ENCODE measurements around the gene BRI3.
"Not testable (repeated sequence)": the region's sequence is repeated elsewhere in the genome, so short reads cannot be mapped to it uniquely, and the experiment has no call there.

Gene BRI3

DNA sequence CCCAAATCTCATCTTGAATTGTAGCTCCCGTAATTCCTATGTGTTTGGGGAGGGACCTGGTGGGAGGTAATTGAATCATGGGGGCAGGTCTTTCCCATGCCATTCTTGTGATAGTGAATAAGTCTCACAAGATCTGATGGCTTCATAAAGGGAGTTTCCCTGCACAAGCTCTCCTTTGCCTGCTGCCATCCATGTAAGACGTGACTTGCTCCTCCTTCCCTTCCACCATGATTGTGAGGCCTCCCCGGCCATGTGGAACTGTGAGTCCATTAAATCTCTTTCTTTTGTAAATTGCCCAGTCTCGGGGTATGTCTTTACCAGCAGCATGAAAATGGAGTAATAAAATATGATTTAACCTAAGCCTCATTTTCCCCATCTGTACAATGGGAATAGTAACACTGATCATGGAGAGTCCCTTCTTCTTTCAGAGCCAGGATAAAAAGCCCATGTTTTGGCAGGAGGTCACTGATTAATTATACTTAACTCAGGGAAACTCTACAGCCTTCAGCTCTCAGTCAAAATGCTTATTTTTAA lies 34.6 kb downstream of the BRI3 start:
- DNase-seq = not testable (repeated sequence)

GRCh38 chr7:98317366-98318040 lies 36.0 kb downstream of the BRI3 start:
- DNase-seq = no peak

GRCh38 chr7:98319176-98319575 lies 37.7 kb downstream of the BRI3 start:
- no peak for DNase-seq

GRCh38 chr7:98321301-98321700 lies 39.8 kb downstream of the BRI3 start:
- DNase-seq = peak; percentile 3 to 19

DNA sequence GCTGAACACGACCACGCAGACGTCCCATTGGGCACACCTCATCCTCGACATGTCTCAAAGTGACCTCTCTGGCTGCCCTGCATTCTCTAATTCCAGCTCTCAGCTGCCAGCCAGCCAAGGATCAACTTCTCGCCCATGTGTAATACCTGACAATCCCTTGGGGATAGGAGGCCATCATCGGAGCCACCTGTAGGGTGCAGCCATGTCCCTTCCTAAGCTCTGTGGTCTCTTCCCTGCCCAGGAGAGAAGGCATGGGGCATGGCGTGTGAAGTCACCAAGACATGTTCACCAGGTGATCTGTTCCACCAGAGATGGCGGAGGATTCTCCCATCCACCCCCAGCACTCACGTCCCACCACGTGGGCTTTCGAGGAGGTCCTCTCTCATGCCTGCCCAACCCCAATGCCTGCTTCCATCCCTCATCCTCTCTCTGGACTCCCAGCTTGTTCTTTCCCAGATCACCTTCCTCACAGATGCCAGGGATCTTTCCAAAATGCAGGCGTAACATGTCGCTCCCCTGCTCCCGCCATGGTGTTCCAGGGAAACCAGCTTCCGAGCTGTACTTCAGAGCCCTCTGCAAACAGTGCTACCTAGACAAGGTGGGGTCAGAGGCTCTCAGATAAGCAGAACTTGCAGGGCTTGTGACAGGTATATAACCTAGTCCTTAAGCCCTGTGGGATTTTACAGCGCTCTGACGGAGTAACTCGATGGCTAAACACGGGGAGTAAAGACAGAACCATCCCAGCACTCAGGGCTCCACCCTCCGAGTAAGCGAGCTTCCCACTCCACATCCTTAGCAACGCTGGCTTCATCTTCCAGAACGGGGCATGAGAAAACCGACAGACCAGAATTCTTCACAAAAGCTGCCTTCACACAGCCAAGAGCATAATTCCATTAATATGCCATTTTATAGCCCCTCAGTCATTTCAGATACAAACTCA lies 41.1 kb downstream of the BRI3 start:
- DNase-seq = no peak

- DNase-seq = no peak
These were observed 42.3 kb downstream of the BRI3 start for GRCh38 chr7:98323597-98324322.

DNA sequence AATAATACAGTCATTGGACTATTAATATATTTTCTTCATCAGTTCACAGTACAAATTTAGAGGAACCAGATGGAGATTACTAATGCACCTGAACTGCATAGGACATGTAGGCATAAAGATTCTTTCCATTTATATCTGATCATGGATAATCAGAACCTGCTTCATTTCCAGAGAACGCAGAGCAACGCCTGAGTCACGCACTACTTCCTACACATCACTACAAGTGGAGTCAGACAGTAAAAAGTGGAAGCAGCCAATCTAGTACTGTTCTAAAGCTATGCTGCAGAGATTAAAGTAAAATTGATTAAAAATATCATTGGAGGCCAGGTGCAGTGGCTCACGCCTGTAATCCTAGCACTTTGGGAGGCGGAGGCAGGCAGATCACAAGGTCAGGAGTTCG lies 43.3 kb downstream of the BRI3 start:
- DNase-seq = no peak

GRCh38 chr7:98329100-98329790 lies 47.8 kb downstream of the BRI3 start:
- no peak for DNase-seq

DNA sequence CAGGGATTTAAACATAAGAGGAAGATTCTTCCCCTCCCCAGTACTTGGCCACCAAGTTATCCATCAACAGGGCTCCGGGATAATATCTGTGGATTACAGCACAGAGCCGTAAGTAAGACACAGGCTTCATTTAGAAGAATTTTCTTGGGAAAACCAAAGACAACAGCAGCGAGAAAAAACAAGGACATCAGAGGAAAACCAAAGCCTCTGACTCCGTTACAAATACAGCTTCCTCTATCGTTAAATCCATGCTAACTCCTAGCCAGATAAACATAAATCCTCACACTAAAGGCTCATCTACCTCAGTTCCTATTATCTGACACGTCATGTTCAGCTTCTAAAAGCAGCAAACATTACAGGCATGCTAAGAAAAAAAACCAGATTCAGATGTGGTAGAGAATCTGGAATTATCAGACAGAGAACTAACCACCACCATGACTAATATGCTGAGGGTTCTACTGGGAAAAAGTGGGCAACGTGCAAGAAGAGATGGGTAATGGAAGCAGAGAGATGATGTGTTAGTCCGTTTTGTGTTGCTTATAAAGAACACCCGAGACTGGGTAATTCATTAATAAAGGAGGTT lies 48.4 kb downstream of the BRI3 start:
- DNase-seq = no peak

DNA sequence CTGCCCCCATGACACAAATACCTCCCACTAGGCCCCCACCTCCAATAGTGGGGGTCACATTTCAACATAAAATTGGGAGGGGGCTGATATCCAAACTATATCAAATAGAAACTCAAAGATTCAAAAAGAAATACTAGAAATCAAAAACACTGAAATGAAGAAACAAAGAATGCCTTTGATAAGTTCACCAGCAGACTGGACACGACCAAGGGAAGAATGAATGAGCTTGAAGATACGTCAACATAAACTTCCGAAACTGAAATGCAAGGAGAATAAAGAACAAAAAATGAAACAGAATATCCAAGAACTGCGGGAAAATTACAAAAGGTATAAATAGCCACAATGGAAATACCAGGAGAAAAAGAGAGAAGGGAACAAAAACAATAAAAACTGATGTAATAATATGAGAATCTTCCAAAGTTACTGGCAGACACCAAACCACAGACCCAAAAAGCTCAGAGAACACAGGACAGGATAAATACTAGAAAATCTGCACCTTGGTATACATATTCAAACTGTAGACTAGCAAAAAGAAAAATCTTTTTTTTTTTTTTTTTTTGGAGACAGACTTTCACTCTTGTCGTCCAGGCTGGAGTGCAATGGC lies 49.5 kb downstream of the BRI3 start:
- DNase-seq = no peak

- DNase-seq = no peak
These were observed 52.6 kb downstream of the BRI3 start for GRCh38 chr7:98334081-98334480.

GRCh38 chr7:98335411-98335977 lies 54.0 kb downstream of the BRI3 start:
- DNase-seq = no peak

DNA sequence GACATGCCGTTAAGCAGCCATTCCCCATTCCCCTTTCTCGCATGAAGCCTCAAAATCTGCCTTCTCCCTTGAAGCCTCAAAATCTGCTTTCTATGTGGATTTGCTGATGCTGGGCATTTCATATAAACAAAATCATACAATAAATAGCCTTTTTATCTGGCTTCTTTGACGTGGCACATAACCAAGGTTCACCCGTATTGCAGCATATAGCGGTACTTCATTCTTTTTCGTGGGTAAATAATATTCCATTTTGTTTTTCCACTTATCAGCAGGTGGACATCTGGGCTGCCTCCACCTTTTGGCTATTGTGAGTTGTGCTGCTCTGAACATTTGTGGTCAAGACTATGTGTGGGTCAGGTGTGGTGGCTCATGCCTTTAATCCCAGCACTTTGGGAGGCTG lies 57.0 kb downstream of the BRI3 start:
- no peak for DNase-seq

- DNase-seq = no peak
These were observed 57.6 kb downstream of the BRI3 start for GRCh38 chr7:98339043-98339442.

- no peak for DNase-seq
These were observed 59.6 kb downstream of the BRI3 start for GRCh38 chr7:98341106-98341505.
